Measurements from ENCODE around the gene LLGL2. TPM values are rescaled to one million over a fixed set of nuclear protein-coding genes. Genes with fewer than 3 reads are reported as not detected.

Gene LLGL2
- total and polyA plus RNA-seq, 3 experiments from 2014 or later: 17.1 to 39.5 (median 17.8) TPM

DNA sequence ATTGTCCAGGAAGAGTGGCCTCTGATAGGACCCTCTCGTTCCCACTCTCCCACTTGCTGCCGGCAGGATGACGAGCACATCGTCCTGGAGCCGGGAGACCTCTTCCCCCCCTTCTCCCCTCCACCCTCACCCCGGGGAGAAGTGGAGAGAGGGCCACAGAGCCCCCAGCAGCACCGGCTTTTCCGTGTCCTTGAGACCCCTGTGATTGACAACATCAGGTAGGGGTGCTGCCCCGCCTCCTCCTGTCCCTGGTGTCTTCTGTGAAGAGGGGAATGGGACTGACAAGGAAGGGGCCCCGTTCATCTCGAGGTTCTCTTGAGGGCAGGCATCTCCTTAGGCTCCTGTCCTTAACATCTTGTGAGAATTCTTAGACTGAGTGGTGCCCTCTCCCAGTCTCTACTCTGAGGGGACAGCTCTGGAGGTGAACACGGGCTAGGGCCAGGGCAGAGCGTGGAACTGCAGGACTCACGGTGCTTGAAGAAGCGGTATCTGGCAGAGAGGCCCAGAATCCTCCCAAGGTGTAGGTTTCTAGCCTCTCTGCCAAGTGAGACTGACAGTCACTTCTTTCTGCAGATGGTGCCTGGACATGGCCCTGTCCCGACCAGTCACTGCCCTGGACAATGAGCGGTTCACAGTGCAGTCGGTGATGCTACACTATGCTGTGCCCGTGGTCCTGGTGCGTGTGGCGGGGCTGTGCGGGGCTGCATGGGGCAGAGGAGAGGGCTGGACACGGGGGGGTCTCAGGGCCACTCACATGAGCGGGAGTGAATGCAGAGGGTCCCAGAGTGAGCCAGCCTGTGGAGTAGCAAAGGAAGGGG is 36.6 kb upstream of the LLGL2 start:
- Mint-ChIP-seq H3K4me3 (peak overlapping the region in 3 of 7 donors; percentile 8 to 29 (median 9)), H3K9me3 (no peaks in the 10 kb centered on the region), H3K27ac (peak overlapping the region in 4 of 8 donors; percentile 66 to 98 (median 69)), H3K4me1 (peaks cover 18 to 33% (median 23%) of the 10 kb centered on the region in 3 donors), H3K27me3 (no peaks in the 10 kb centered on the region), H3K36me3 (peaks cover 0 to 38% (median 5%) of the 10 kb centered on the region in 3 donors)
- Histone ChIP-seq H3K4me3 (ENCODE audit: low read length) (no peak overlapping the region), H3K9me3 (ENCODE audit: low read length) (no peaks in the 10 kb centered on the region), H3K36me3 (ENCODE audit: insufficient read depth, low read length) (no peaks in the 10 kb centered on the region), H3K4me1 (ENCODE audit: insufficient read depth, low read length) (peaks cover 24% of the 10 kb centered on the region), H3K27me3 (ENCODE audit: insufficient read depth, low read length, poor library complexity, severe bottlenecking) (no peaks in the 10 kb centered on the region), H3K27ac (ENCODE audit: low read depth, low read length) (no peak overlapping the region)
- DNase-seq: no peak
- CTCF ChIA-PET: no interaction called here
- POLR2A ChIA-PET: interaction anchor here (1.8 kb wide), 1 partner anchor 28 kb away, joined by 8 read pairs; the partner anchor contains the start of gene TSEN54

GRCh38 chr17:75489511-75489955 is 36.0 kb upstream of the LLGL2 start:
- ChIA-PET POLR2A (no interaction called here), CTCF (no interaction called here)
- H3K4me1 ChIP-seq (ENCODE audit: insufficient read depth, low read length): peaks cover 24% of the 10 kb centered on the region
- DNase-seq: no peak
- Mint-ChIP-seq H3K36me3 (peaks cover 0 to 44% (median 7%) of the 10 kb centered on the region in 3 donors), H3K4me3 (peak overlapping the region in 1 of 7 donors; percentile 8), H3K27ac (peak overlapping the region in 4 of 8 donors; percentile 43 to 94 (median 68)), H3K9me3 (no peaks in the 10 kb centered on the region), H3K4me1 (peaks cover 18 to 33% (median 23%) of the 10 kb centered on the region in 3 donors), H3K27me3 (no peaks in the 10 kb centered on the region)
- no peaks in the 10 kb centered on the region for H3K27me3 ChIP-seq (ENCODE audit: insufficient read depth, low read length, poor library complexity, severe bottlenecking)
- H3K9me3 ChIP-seq (ENCODE audit: low read length): no peaks in the 10 kb centered on the region
- no peak overlapping the region for H3K4me3 ChIP-seq (ENCODE audit: low read length)
- peaks cover 6% of the 10 kb centered on the region for H3K36me3 ChIP-seq (ENCODE audit: insufficient read depth, low read length)
- no peak overlapping the region for H3K27ac ChIP-seq (ENCODE audit: low read depth, low read length)

GRCh38 chr17:75490173-75490743 is 35.2 kb upstream of the LLGL2 start:
- ChIA-PET CTCF (no interaction called here), POLR2A (no interaction called here)
- H3K4me3 Mint-ChIP-seq: peak overlapping the region in 1 of 7 donors; percentile 32
- Histone ChIP-seq H3K27ac (ENCODE audit: low read depth, low read length) (no peak overlapping the region), H3K36me3 (ENCODE audit: insufficient read depth, low read length) (peaks cover 9% of the 10 kb centered on the region), H3K27me3 (ENCODE audit: insufficient read depth, low read length, poor library complexity, severe bottlenecking) (no peaks in the 10 kb centered on the region), H3K4me1 (ENCODE audit: insufficient read depth, low read length) (peaks cover 24% of the 10 kb centered on the region), H3K4me3 (ENCODE audit: low read length) (no peak overlapping the region), H3K9me3 (ENCODE audit: low read length) (no peaks in the 10 kb centered on the region)
- no peak for DNase-seq
- H3K27ac Mint-ChIP-seq: peak overlapping the region in 1 of 8 donors; percentile 42
- H3K36me3 Mint-ChIP-seq: peaks cover 0 to 50% (median 5%) of the 10 kb centered on the region in 3 donors
- no peaks in the 10 kb centered on the region for H3K9me3 Mint-ChIP-seq
- H3K27me3 Mint-ChIP-seq: no peaks in the 10 kb centered on the region
- peaks cover 18 to 29% (median 20%) of the 10 kb centered on the region in 3 donors for H3K4me1 Mint-ChIP-seq

DNA sequence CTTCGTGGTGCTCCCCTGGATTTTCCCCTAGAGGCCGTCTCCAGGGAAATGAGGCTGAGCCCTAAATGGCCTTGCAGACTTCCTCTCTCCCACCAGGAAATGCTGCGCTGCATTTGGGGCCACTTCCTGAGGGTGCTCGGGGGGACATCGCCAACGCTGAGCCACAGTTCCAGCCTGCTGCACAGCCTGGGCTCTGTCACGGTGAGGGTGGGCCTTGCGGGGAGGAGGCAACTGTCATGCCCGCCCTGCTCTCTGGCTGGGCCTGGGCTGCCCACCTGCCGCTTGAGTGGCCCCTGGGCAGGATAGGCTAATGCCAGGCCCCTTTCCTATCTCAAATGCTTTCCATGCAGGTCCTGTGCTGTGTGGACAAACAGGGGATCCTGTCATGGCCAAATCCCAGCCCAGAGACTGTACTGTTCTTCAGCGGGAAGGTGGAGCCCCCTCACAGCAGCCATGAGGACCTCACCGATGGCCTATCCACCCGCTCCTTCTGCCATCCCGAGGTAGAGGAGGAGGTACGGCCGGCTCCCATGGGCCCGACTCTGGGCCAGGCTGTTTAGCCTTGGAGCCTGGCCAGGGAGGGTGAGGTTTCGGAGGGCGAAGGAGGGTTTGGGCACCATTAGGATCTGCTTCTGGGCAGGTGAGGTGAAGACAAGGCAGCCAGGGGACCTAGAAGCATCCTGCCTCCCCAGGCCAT is 34.4 kb upstream of the LLGL2 start:
- H3K9me3 Mint-ChIP-seq: no peaks in the 10 kb centered on the region
- CTCF ChIA-PET: no interaction called here

DNA sequence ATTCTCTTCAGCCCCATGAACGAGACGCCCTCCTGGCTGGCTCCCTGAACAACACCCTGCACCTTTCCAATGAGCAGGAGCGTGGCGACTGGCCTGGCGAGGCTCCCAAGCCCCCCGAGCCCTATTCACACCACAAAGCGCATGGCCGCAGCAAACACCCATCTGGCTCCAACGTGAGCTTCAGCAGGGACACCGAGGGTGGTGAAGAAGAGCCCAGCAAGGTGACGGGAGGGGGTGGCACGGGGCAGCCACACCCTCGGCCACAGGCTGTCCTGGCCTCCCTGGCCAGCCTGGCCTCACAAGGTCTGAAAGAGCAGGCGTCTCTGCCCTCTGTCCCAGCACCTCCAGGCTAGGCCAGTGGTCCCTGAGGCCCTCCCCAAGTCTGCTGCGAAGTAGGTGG is 33.8 kb upstream of the LLGL2 start:
- Histone ChIP-seq H3K9me3 (ENCODE audit: low read length) (no peaks in the 10 kb centered on the region), H3K27ac (ENCODE audit: low read depth, low read length) (no peak overlapping the region), H3K4me1 (ENCODE audit: insufficient read depth, low read length) (peaks cover 21% of the 10 kb centered on the region), H3K36me3 (ENCODE audit: insufficient read depth, low read length) (peaks cover 9% of the 10 kb centered on the region), H3K4me3 (ENCODE audit: low read length) (no peak overlapping the region), H3K27me3 (ENCODE audit: insufficient read depth, low read length, poor library complexity, severe bottlenecking) (no peaks in the 10 kb centered on the region)
- ChIA-PET CTCF (no interaction called here), POLR2A (no interaction called here)
- peaks cover 0 to 58% (median 5%) of the 10 kb centered on the region in 3 donors for H3K36me3 Mint-ChIP-seq
- H3K4me1 Mint-ChIP-seq: peaks cover 13 to 22% (median 14%) of the 10 kb centered on the region in 3 donors
- H3K9me3 Mint-ChIP-seq: no peaks in the 10 kb centered on the region
- no peaks in the 10 kb centered on the region for H3K27me3 Mint-ChIP-seq
- no peak overlapping the region for H3K27ac Mint-ChIP-seq
- DNase-seq: no peak
- H3K4me3 Mint-ChIP-seq: no peak overlapping the region

More for the DNA sequence above, 34.4 kb upstream of the LLGL2 start:
- Histone ChIP-seq H3K4me3 (ENCODE audit: low read length) (no peak overlapping the region), H3K36me3 (ENCODE audit: insufficient read depth, low read length) (peaks cover 9% of the 10 kb centered on the region), H3K27me3 (ENCODE audit: insufficient read depth, low read length, poor library complexity, severe bottlenecking) (no peaks in the 10 kb centered on the region), H3K4me1 (ENCODE audit: insufficient read depth, low read length) (peaks cover 24% of the 10 kb centered on the region), H3K27ac (ENCODE audit: low read depth, low read length) (no peak overlapping the region), H3K9me3 (ENCODE audit: low read length) (no peaks in the 10 kb centered on the region)
- POLR2A ChIA-PET: no interaction called here
- Mint-ChIP-seq H3K4me1 (peaks cover 18 to 28% (median 20%) of the 10 kb centered on the region in 3 donors), H3K27ac (no peak overlapping the region), H3K27me3 (no peaks in the 10 kb centered on the region), H3K4me3 (no peak overlapping the region), H3K36me3 (peaks cover 0 to 58% (median 5%) of the 10 kb centered on the region in 3 donors)
- no peak for DNase-seq

GRCh38 chr17:75492555-75493168 is 32.8 kb upstream of the LLGL2 start:
- Mint-ChIP-seq H3K4me1 (peaks cover 3 to 12% (median 5%) of the 10 kb centered on the region in 3 donors), H3K9me3 (no peaks in the 10 kb centered on the region), H3K4me3 (no peak overlapping the region), H3K36me3 (peaks cover 0 to 63% (median 4%) of the 10 kb centered on the region in 3 donors), H3K27me3 (no peaks in the 10 kb centered on the region), H3K27ac (peak overlapping the region in 1 of 8 donors; percentile 64)
- peaks cover 9% of the 10 kb centered on the region for H3K36me3 ChIP-seq (ENCODE audit: insufficient read depth, low read length)
- no peak overlapping the region for H3K4me3 ChIP-seq (ENCODE audit: low read length)
- H3K27me3 ChIP-seq (ENCODE audit: insufficient read depth, low read length, poor library complexity, severe bottlenecking): no peaks in the 10 kb centered on the region
- ChIA-PET CTCF (no interaction called here), POLR2A (no interaction called here)
- H3K27ac ChIP-seq (ENCODE audit: low read depth, low read length): no peak overlapping the region
- H3K9me3 ChIP-seq (ENCODE audit: low read length): no peaks in the 10 kb centered on the region
- peaks cover 11% of the 10 kb centered on the region for H3K4me1 ChIP-seq (ENCODE audit: insufficient read depth, low read length)
- no peak for DNase-seq

DNA sequence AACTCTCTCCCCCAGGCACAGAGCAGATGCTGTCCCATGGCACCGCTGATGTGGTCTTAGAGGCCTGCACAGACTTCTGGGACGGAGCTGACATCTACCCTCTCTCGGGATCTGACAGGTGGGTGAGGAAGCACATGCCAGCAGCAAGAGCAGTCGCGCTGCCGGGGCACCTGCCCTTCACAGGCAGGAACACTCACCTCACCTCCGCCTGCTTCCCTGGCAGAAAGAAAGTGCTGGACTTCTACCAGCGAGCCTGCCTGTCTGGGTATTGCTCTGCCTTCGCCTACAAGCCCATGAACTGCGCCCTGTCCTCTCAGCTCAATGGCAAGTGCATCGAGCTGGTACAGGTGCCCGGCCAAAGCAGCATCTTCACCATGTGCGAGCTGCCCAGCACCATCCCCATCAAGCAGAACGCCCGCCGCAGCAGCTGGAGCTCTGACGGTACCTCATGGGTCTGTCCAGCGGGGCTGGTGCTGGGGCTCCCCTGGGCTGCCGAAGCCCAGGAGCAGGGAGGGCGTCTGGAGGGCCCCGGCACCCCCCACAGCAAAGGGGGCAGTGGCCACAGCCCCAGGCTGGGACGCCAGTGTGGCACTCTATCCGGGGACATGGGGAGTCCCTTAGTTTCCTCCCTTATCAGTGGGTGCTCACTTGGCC is 31.9 kb upstream of the LLGL2 start:
- Histone ChIP-seq H3K36me3 (ENCODE audit: insufficient read depth, low read length) (peaks cover 9% of the 10 kb centered on the region), H3K4me3 (ENCODE audit: low read length) (no peak overlapping the region), H3K4me1 (ENCODE audit: insufficient read depth, low read length) (peaks cover 2% of the 10 kb centered on the region), H3K27ac (ENCODE audit: low read depth, low read length) (no peak overlapping the region), H3K9me3 (ENCODE audit: low read length) (no peaks in the 10 kb centered on the region), H3K27me3 (ENCODE audit: insufficient read depth, low read length, poor library complexity, severe bottlenecking) (no peaks in the 10 kb centered on the region)
- no peaks in the 10 kb centered on the region for H3K9me3 Mint-ChIP-seq
- H3K27ac Mint-ChIP-seq: peak overlapping the region in 1 of 8 donors; percentile 27
- no peak overlapping the region for H3K4me3 Mint-ChIP-seq
- H3K4me1 Mint-ChIP-seq: peaks cover 0 to 4% (median 2%) of the 10 kb centered on the region in 3 donors
- peaks cover 0 to 72% (median 4%) of the 10 kb centered on the region in 3 donors for H3K36me3 Mint-ChIP-seq
- POLR2A ChIA-PET: interaction anchor here (0.5 kb wide), 1 partner anchor 386 kb away, joined by 3 read pairs; no protein-coding TSS in a partner anchor
- no peak for DNase-seq
- CTCF ChIA-PET: no interaction called here
- H3K27me3 Mint-ChIP-seq: no peaks in the 10 kb centered on the region

Measured in CD8-positive, alpha-beta memory T cell (primary cell).